Left renal cortex interstitium (tissue), 4 donors: ENCODE measurements around the gene PHF2. TPM values are rescaled to one million over a fixed set of nuclear protein-coding genes. Genes with fewer than 3 reads are reported as not detected.
A peak's percentile ranks its signal among the peaks of the same experiment; 100 is the strongest.

ENCODE experiments used
- DNase-seq, 4 donors: peaks; one replicate each; pipeline ENCODE4 v3.0.0-alpha.2; 2013; ENCODE audit warnings: low read depth in 4 of 4, low spot score in 2 of 4, missing footprints in 1 of 4
- polyA plus RNA-seq, 4 donors: library from polyadenylated mRNA; unstranded; fragments of 120-200 nt; gene quantifications; one replicate each; pipeline ENCODE4 v1.2.1, GENCODE V29; 2013; ENCODE audit not compliant: insufficient read length in 4 of 4

The PHF2 gene
- polyA plus RNA-seq, 4 donors: 32.9 to 45.3 (median 42.5) TPM

DNA sequence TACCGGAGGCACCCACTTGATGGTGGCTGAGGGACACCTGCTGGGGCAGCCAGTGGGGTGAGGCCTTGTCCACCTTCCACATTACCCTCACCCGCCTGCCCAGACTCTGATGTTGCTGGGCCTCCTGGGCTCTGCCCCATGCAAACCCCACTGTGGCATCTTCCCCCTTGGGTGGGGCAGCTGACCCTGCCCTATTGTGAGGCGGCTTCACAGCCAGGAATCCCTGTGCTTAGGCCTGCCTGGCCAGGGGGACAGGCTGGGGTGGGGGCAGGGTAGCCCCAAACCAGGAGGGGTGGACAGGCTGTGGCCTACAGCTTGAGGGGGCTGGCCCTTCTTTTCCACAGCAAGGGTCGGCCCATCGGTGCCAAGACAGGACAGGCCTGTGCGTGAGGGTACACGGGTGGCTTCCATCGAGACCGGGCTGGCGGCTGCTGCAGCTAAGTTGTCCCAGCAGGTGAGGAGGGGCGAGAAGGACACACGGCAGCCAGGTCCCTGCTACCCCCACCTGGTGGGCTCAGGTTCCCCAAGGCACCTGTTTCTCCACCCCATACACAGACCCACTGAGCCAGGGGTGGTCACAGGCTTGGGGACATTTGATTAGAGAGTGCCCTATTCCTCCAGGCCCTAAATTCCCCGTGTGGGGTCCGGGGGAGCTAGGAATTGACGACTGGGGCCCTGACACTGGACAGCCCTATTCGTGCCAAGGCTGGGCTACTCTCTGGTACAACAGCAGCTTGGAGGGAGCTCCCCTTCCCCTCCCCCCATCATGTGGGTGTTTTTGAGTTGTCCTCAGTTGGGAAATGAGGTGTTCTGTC, 99.2 kb downstream of the PHF2 start:
- no peak for DNase-seq

GRCh38 chr9:93676310-93677047, 100.1 kb downstream of the PHF2 start:
- DNase-seq: no peak

- DNase-seq: no peak
Measured at GRCh38 chr9:93677048-93677571, 100.7 kb downstream of the PHF2 start.

DNA sequence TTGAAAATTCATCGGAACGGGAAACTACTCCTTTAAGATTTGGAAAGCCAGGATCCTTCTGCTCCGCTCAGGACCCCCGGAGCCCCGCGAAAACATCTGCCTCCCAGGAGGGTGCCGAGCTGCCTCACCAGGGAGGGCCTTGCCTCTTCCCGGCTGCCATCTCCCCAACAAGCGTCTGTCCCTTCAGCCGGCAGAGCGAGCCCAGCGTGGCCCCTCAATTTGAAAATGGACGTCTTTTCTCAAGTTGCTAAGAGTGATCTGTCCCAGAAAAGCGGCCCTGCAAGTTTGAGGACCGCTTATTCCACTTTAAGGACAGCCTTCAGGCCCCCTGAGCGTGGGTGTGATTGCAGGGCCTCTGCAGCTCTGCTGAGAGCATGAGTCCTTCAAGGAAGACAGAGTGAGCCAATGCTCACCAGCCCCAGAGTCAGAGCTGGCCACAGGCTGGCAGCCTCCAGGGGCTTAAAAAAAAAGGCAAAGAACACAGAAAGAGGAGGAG, 101.3 kb downstream of the PHF2 start:
- DNase-seq: no peak

- no peak for DNase-seq
Measured at GRCh38 chr9:93678199-93679019, 102.0 kb downstream of the PHF2 start.

GRCh38 chr9:93679536-93680442, 103.4 kb downstream of the PHF2 start:
- no peak for DNase-seq

DNA sequence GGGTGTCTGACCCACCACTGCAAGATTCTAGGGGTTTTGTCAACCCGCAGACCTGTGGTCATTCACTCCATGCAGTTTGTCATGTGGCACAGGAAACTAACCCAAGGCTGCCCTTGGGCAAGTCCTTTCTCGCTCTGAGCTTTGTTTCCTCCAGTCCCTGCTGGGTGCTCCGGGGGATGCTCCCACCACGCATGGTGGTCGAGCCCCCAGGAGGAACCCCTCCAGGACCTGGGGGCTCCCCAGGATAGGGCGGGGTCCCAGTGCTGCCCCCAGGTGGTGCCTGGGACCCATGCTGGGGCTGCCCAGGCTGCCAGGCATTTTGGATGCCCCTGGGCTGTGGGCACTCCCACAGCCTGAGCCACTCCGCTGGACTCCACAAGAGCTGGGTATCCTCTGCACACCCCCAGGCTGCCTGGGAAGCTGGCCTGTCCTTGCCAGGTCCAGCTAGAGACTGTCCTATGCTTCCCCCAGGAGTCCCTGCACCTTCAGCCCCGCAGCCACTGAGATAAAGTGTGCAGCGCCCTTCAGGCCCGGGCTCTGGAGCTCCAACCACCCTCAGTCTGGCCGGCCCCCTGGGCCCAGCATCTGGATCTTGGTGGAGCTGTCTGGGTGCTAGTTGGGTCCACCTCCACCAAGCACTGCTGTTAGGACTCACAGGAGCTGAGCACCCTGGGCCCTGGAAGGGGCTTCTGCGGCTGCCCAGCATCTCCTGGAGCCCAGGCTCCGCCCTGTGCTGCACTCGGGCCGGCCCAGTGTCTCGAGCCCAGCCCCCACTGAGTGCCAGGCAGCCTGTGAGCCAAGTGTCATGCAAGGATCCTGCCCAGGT, 104.3 kb downstream of the PHF2 start:
- DNase-seq: no peak

DNA sequence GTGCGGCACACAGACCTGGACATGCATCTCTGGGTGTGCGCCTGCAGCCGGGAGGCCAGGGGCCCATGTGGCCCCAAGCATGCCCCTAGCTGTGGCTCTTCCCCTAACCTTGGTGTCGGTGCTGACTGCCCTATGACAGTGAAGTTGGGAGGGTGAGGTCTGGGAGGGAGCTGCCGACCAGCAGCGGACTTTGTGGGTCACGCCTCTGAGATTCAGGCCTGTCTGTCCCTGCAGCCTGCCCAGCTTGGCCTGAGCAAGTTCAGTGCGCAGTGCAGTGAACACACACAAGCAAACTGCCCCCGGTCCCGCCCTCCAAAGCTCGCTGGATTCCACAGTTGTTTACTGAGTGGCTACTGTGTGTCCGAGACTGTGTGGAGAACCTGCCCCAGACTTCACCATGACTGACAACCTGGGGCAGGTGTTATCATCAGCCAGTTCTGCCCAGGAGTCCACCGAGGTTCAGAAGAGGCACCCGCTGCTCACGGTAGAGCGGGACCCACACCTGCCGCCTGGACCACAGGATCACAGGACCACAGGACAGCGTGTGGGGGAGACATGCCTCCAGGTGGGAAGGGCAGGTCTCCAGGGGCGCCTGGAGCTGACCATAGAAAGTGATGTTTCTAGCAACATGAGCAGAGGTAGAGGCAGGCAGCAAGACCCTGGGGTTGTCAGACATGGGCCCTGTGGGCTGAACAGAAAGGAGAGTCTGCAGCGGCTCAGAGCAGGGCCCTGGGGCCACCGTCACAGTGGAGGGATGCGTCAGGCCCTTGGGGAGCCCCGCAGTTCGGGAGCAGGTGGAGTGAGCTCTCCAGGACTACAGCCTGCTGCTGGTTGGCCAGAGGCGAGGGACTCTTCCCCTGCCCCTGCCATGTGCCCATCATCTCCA, 105.1 kb downstream of the PHF2 start:
- no peak for DNase-seq

DNA sequence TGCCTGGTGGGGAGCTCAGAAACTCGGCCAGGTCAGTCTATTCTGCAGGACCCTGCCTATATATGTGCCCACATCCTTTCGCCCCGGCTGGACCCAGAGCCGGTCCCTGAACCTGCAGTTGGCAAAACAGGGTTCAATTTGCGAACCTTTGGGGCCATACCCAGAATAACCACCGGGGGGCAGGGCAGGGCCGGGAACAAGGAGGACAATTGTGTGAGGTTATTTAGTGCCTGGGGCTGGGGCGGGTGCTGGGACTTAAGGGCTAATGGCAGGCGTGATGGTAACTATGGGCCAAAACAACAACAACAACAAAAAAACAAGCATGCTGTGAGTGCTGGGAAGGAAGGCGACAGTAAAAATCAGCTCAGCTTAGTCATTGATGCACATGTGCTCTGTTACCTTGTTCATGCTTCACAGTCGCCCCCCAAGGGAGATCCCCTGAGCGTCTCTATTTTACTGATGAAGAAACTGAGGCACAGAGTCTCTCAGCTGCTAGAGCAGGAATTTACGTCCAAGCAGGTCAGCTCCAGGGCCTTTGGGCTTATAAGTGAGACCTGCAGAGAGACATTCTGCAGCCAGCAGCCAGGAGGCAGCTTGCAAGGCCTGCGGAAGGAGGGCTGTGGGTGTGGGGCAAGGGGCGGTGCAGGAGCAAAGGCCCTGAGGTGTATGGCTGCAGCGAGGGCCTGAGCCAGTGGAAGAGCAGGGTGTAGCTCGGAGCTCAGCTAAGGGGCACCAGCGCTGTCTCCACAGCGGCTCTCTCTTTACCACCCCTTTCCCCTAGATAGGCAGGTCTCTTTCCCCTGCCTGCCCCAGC, 106.0 kb downstream of the PHF2 start:
- DNase-seq: peak in 2 of 4 donors; percentile 16 to 24

DNA sequence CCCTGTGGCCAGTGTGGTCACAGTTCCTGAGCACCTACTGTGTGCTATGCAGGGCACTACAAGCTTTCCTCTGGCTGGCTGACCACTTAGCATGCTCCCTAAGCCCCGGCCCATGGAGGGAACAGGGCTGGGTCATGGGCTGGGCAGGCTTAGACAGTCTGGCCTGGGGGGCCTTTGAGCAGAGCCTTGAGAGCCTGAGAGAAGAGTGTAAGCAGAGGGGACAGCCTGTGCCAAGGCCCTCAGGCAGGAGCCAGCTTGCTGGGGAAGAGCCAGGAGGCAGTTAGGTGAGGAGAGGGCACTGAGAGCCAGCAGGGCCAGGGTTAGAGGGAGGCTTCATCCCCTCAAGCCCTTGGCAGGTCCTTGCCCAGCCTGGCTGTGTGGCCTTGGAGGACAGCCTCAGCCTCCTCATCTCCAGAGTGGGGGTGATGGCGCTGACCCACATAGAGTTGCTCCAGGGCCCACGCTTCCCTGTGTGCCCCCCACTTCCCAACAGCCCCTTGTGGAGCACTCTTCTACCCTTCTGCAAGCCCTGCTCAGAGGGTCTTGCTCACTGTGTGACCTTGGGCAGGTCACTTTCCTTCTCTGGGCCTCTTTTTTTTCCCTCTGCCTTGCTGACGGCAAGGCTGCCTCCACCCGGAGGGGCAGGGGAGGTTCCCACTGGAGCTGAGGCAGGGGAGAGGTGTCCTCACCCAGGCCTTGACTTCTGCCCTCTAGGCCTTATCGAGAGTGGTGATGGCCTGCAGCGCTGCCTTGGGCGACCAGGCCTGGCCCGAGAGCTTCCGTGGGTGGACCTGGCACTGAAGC, 107.1 kb downstream of the PHF2 start:
- DNase-seq: no peak

DNA sequence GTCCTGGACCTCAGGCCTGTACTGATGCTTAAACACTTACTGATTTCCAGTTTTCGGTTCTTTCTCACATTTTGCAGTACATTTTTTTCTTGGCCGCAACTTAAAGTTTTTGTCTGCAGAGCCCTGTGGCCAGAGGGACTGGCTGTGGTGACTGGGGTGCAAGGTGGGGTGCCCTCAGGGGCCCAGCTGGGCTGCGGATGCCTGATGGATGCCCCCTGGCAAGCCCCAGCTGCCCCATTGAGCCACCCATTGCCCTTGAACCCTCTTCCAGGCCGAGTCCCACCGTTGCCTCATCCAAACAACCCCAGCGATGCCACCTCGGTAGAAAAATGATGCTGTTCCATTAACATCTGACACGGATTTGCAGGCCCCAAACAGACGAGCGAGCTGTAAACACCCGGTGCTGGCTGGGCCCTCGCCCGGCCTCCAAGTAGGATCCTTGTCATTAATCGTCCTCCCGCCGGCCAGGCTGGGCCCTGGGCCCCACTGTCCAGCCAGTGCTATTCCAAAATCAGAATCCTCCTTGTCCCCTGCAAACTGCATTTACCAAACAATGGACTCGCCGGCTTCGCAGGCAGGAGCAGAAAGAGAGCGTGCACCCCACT, 107.9 kb downstream of the PHF2 start:
- DNase-seq: no peak

GRCh38 chr9:93684806-93685543, 108.6 kb downstream of the PHF2 start:
- no peak for DNase-seq

DNA sequence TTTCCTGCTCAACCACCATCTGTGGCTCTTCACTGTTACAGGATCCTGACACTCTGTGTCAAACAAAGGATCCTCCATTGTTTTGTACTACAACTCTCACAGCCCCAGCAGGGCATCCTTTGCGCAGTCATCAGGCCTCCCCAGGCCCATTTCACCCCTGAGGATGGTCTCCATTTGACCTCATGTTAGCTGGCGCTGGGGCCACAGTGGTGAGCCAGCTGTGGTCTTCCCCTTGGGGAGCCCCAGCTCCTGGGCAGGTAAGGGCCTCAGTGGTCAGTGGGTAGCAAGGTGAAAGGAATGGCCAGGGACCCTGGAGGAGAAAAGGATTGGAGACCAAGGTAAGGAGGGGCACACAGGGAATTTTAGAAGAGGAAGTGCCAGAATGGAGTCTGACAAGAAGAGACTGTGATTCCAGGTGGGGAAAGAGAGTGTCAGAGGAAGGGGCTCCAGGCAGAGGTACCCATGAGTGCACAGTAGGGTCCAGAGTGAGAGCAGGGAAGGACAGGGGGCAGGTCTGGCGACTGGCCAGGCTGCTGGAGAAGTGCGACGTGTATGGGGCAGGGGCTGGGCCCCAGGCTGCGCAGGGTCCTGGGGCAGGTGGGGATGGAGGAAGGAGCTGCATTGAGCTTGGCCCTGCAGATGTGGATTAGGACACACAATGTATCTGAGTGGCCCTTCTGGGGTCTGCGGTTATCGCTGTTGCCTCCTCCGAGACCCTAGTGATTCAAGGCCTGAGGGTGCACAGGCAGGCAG, 109.9 kb downstream of the PHF2 start:
- DNase-seq: no peak

DNA sequence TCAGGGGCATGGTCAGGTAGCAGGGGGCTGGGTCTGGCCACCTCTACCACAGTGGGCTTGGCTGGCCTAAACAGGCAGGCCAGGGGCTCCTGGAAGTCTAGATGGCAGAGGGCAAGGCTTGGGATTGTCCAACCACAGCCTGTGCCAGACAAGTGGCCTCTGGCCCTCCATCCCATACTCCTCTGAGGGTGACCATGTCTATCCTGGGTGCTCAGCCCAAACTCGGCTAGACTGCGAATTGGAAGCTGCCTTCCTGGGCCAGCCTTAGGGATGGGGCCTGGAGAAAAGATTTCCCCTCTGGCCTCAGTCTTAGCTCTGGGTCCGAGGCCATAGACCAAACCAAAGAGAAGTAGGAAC, 110.5 kb downstream of the PHF2 start:
- DNase-seq: no peak
